Stimulated activated CD4-positive, alpha-beta T cell treated with anti-CD3 and anti-CD28 coated beads, Interleukin-1b, Interleukin-23, amount 100 ng/mL, for 4 hours (primary cell): ENCODE results near the gene ATP5F1E.
A peak's percentile ranks its signal among the peaks of the same experiment; 100 is the strongest.
"Not testable (repeated sequence)": the region's sequence is repeated elsewhere in the genome, so short reads cannot be mapped to it uniquely, and the experiment has no call there.

Source experiments
- DNase-seq, 2 donors: peaks; one replicate each; pipeline ENCODE4 v3.0.0-alpha.2; 2020; ENCODE audit warnings: low read depth in 2 of 2

Gene ATP5F1E

DNA sequence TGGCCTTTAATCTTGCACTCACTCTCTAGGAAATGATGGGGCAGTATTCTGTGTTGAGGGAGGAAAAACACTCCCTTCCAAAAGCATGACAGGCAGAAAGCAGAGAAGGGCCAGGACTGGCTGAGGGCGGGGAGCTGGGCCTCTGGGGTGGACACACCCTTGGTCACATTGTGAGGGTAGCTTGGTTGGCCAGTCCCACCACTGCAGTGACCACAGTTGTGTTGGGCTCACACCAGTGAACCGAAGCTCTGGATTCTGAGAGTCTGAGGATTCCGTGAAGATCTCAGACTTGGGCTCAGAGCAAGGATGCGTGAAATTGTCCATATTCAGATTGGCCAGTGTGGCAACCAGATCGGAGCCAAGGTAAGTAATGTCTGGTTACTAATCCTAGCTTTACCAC is 12.9 kb downstream of the ATP5F1E start, which contains the start of gene TUBB1:
TUBB1 (plus strand) TSS at position 213 of the 400 bp plus-strand sequence; CDS start at position 307, 94 bp downstream.
- no peak for DNase-seq

- no peak for DNase-seq
Observed at GRCh38 chr20:59018817-59019216, 13.3 kb downstream of the ATP5F1E start.

DNA sequence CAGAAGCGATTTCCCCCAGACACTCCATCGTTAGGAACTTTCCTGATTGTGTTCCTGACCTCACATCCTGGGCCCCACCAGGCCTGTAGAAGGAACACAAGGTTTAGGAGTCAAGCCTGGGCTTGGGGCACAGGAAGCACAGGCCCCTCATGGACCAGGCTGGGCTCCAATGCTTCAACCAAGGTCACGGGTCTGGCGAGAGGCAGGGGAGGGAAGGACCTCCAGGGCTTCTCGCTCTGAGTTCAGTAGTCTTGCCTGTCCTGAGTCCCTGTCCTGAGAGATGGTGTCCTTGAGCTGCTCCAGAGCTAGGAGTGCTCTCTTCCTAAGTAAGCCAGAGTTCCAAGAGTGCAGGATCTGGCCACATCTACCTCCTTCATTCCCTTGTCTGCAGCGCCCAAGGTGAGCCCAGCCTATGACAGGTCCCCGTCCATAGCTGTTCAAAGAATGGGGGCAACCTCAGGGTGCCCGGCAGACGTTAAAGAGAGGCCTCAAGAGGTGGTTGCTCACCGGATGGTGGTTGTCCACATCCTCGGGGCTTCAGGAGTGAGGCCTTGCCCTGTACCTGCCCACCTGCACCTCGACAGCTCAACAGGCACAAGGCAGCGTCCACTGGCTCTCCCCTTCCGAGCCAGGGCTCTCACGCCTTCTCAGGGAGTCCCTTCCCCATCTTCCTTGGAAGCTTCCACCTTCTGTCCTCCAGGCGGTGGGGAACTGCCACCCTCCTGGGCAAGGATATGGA is 14.5 kb downstream of the ATP5F1E start:
- no peak for DNase-seq

DNA sequence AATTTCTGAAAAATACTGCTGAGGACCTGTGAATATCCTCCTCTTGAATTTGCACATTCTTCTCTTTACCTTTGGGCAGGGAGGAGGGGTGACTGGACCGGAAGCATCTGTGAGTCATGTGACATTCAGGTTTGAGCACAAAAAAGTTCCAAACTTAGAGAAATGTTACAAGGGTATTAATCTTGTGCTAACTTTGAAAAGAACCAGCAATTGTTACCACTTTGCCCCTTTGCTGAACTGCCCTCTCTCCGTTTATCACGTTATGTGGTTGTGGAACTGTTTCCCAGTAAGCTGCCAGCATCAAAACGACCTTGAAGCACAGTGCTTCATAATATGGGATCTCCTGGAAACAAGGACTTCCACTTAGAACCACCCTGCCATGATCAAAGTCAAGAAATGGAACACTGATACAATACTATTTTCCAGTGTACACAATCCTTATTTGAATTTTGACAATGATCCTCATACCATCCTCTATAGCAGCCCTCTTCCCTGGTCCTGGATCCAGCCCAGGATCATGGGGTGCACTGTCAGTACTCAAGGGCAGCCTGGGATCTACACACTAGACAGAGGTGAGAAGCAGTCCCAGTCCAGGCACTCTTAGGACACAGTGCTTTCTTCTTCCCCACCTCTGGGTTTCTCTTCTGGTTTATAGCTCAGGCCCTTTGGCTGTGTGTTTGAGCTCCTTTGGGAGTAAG is 15.2 kb downstream of the ATP5F1E start:
- DNase-seq = no peak

DNA sequence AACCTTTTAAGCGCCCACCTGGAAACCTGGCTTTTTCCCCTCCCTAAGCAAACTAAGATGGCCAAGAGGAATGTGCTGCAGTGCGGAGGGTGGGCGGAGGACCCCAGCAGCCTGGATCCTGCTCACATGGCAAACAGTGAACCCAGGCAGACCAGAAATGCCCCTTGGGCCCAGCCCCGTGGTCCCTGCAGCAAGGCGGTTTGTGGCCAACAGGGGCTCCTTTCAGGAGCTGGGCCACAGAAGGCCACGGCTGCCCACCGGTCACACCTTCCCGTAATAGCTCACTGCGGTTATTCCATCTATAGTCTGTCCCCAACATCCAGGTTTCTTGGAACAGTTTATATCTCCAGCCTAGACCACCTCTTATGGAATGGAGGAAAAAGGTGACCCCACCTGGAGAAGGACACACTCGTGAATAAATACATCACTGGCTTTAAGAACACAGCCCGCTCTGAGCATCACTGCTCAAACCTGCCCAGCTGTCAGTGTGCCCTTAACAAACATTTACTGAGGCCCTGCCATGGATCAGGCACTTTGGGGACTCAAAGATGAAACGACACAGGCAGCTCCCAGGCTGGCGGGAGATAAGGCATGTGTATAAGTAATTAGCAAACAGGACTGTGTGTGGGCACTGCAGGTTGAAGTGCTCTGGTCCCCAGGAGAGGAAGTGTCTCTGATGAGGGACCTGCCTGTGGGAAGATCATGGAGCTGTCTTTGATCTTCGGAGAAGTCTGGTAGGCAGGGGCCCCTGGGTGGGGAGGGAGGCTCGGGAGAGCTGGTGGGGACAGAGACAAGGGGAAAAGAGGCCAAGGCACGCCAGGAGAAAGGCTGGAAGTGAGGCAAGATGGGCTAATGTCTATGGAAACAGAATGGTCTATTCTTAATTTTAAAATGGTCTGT is 16.1 kb downstream of the ATP5F1E start:
- DNase-seq = no peak

GRCh38 chr20:59015411-59015810 is 16.7 kb downstream of the ATP5F1E start:
- no peak for DNase-seq

GRCh38 chr20:59014680-59015389 is 17.3 kb downstream of the ATP5F1E start:
- no peak for DNase-seq

DNA sequence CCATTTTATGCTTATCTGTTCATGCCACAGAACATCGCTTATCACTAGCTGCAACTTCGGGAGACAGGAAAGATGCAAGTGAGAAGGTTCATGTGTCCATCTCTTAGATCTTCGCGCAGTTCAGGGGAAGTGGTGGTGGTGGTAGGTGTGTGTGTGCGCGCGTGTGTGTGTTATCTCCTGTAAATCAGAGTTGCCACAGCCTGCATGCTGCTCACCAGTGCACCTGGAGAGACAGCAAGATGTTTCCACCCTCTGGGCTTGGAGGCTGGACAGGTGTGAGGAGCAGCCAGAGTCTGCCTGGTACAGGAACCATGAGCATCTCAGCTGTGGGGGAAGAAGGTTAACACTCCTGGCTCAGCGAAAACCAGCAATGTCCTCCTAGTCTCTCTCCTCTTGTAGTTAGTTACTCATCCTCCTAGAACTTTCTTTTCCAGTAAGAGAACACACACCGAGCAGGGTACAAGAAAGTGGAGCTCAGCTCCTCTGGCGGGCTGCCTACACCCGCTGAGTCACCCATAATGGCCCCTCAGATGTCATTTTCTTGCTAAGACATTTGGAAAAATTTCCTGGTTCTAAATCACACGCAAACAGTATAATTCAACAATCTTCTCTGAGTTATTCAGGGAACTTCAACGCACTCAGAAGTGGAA is 18.1 kb downstream of the ATP5F1E start:
- no peak for DNase-seq

GRCh38 chr20:59013031-59013951 is 18.8 kb downstream of the ATP5F1E start:
- DNase-seq = no peak

DNA sequence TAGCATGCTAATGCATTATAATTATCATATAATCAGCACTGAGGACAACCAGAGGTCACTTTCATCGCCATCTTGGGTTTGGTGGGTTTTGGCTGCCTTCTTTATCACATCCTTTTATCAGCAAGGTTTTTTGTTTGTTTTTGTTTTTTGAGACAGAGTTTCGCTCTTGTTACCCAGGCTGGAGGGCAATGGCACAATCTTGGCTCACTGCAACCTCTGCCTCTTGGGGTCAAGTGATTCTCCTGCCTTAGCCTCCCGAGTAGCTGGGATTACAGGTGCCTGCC is 20.3 kb downstream of the ATP5F1E start:
- not testable (repeated sequence) for DNase-seq

- DNase-seq = no peak
Observed at GRCh38 chr20:59010995-59011873, 20.9 kb downstream of the ATP5F1E start.

DNA sequence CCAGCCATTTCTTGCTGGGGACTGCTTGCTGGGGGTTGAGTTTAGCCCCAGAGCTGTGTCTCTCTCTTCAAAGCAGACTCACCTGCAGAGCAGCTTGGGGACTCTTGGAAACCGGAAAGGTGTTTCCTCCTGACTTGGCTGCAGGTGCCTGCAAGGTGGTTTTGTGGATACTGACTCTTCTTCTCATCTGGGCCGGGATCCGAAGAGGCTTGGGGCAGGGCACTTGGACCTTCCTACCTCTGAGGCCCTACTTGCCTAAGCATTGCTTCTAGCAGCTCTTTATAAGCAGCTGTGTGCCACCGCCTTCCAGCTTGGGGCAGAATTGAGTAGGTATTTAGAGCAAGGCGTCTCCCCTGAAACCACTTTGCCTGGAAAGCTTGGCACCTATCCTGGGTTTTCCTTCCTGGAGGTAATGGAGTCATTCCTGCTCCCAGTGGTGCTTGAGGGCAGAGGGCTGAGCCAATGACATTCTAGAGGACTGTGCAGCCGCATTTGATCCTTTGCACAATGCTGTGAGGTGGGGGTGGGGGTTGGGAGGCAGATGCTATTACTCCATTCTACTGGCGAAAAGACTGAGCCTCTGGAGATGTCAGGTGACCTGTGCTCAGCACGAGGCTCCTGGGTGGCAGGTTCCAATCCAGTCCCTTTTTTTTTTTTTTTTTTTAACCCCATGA is 21.7 kb downstream of the ATP5F1E start:
- no peak for DNase-seq

DNA sequence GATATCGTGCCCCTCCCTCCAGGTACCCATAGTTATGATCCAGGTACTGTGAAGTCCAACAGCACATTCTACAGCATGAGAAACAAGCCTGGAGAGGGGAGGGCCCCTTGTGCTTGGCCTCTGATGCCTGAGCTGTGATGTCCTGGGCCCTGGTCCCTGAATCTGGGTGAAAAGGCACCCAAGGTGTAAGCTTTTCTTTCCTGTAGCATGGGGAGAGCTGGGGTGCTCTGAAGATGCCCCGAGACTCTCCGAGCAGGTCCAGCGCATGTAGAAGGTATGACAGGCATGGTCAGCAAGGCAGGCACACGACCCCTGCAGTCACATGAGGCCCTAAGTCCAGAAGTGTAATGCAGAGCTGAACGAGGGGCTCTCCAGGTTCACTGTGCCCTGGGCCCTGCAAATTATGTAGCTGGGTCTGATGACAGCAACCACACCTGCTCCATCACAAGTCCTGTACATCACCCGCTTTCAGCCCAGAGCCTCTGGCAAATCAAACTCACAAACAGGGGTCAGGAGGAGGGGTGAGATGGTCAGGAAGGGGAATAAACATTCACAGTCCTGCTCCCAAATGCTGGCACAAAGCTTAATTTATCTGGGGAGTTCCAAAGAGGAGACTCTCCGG is 23.3 kb downstream of the ATP5F1E start:
- no peak for DNase-seq

- no peak for DNase-seq
Observed at GRCh38 chr20:59007665-59008511, 24.2 kb downstream of the ATP5F1E start.

DNA sequence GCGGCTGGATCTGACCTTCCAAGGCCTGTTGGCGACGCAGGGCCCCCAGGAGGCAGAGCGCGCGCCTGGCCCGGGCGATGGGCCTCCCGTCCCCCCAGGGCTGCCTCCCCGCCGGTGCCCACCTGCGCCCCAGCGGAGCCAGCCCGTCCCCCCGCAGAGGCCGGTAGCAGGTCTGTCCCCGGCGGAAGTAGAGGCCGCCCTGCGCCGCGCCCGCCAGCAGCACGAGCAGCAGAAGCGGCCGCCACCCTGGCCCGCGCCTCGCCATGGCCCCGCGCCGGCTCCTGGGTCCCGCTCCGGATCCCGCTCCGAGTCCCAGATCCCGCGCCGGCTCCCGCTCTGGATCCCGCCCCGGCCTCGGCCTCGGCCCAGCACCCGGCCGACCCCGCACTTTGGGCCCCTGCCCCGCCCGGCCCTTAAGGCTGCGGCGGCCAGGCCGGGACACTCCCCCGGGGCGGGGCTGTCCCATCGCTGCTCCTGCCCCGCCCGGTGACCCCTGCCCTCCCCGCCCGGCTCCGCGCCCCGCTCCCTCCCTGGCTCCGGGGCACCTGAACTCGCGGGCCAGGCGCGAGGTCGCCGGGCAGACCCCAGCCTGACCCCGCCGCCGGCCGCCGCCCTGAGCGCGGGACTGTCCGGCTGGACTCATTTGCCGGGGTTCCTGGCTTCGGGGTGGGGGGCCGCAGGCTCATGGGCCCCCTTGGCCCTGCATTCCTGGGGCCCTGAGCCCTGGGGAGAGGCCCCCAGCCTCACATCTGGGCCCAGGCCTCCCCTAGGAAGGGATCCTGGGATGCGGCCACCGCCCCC is 25.1 kb downstream of the ATP5F1E start, which contains the start of gene CTSZ:
CTSZ (minus strand) TSS at position 391 of the 801 bp plus-strand sequence; CDS start at position 265, 126 bp downstream.
- peak in 1 of 2 donors; percentile 51 for DNase-seq

DNA sequence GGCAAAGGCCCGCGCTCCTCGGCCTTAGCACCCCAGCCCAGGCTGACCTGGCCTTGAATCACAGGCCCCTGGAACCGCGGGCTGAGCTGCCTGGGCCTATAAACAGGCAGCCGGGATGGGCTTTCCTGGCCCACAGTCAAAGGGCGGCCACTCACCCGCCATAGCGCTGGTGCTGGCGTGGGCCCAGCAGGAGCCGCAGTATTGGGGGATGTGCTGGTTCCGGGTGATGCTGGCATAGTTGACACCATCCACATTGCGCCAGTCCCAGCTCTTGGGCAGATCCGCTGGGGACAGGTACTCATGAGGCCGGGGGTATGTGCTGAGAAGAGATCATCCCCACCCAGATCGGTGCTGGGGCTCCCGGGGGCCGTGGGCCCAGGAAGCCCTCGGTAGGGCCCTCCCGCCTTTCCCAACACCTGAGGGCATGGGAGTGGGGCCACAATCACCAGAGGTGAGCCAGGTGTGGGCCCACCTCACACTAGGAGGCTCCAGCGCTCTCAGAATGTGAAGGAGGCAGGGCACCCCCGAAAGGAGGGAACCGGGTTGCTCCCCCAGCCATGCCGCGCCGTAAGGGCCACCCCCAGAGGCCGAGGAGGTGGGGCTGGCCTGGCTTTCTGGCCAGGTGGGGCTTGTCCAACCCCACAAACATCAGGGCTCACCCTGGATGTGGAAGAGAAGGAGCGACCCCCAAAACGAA is 25.8 kb downstream of the ATP5F1E start:
- no peak for DNase-seq
